GM04503 (cell line): ENCODE measurements around the gene MRPS17.

Experiments
- DNase-seq: peaks from one replicate; pipeline ENCODE4 v3.0.0-alpha.2; 2012; ENCODE audit warnings: low read depth

The MRPS17 gene

GRCh38 chr7:55970978-55971377, 19.3 kb downstream of the MRPS17 start:
- no peak for DNase-seq

GRCh38 chr7:55973747-55974250, 22.1 kb downstream of the MRPS17 start:
- no peak for DNase-seq

GRCh38 chr7:55975988-55976633, 24.4 kb downstream of the MRPS17 start:
- DNase-seq: no peak

GRCh38 chr7:55977831-55978230, 26.2 kb downstream of the MRPS17 start:
- DNase-seq: peak; percentile 55

GRCh38 chr7:55980266-55980665, 28.6 kb downstream of the MRPS17 start:
- no peak for DNase-seq

GRCh38 chr7:55983537-55983936, 31.9 kb downstream of the MRPS17 start:
- DNase-seq: no peak

GRCh38 chr7:55992346-55992745, 40.7 kb downstream of the MRPS17 start:
- no peak for DNase-seq

- DNase-seq: no peak
Measured at GRCh38 chr7:55996856-55997500, 45.3 kb downstream of the MRPS17 start.

- DNase-seq: no peak
Measured at GRCh38 chr7:56003749-56004148, 52.1 kb downstream of the MRPS17 start.
